H1 (cell line): ENCODE results near the gene LSM6. TPM values are rescaled to one million over a fixed set of nuclear protein-coding genes. Genes with fewer than 3 reads are reported as not detected.

ENCODE experiments used
- CTCF ChIA-PET: fragments of 300-600 bp; sonication (Branson Sonifier 250); formaldehyde crosslinking; loops from one replicate; lab custom pipeline; 2021; ENCODE audit not compliant: partially characterized antibody; lab: Charles Lee
- POLR2A ChIA-PET: fragments of 300-600 bp; sonication (Branson Sonifier 250); formaldehyde crosslinking; loops from one replicate; lab custom pipeline; 2021; ENCODE audit warnings: inconsistent platforms; ENCODE audit not compliant: partially characterized antibody; lab: Charles Lee
- DNase-seq, 2 experiments: peaks; one replicate each; pipeline versions ENCODE4 v3.0.0 to v3.0.0-alpha.2; 2010 to 2022; ENCODE audit warnings: low spot score in 2 of 2, low read depth in 1 of 2, mixed read lengths in 1 of 2
- FAIRE-seq: peaks from 2 replicates; lab custom pipeline; 2011; peaks lifted over from hg19 to GRCh38; lab: Jason Lieb, UNC
- H2AFZ ChIP-seq: 2 replicates; pipeline ENCODE4 v1.8.1; 2012; ENCODE audit warnings: low read length, inconsistent platforms
- H2AK5ac ChIP-seq: 2 replicates; pipeline ENCODE4 v1.6.1; 2013; ENCODE audit warnings: low read depth, low read length
- H2BK120ac ChIP-seq: replicated peaks from 2 replicates; pipeline ENCODE3; 2013; ENCODE audit warnings: low read depth, low read length, inconsistent platforms
- H2BK12ac ChIP-seq: 2 replicates; pipeline ENCODE4 v1.6.1; 2013; ENCODE audit warnings: low read depth, low read length
- H2BK15ac ChIP-seq: 2 replicates; pipeline ENCODE4 v1.6.1; 2013; ENCODE audit warnings: low read length
- H2BK20ac ChIP-seq: 2 replicates; pipeline ENCODE4 v1.6.1; 2013; ENCODE audit warnings: low read length
- H2BK5ac ChIP-seq: 2 replicates; pipeline ENCODE4 v1.6.1; 2013; ENCODE audit warnings: low read depth, low read length
- H3K14ac ChIP-seq: 2 replicates; pipeline ENCODE4 v1.6.1; 2013; ENCODE audit warnings: inconsistent platforms; ENCODE audit not compliant: insufficient read length
- H3K18ac ChIP-seq: 2 replicates; pipeline ENCODE4 v1.6.1; 2013; ENCODE audit warnings: low read length; ENCODE audit errors: extremely low read depth
- H3K23ac ChIP-seq: 2 replicates; pipeline ENCODE4 v1.6.1; 2013; ENCODE audit warnings: inconsistent platforms; ENCODE audit not compliant: insufficient read length
- H3K23me2 ChIP-seq: 2 replicates; pipeline ENCODE4 v1.6.1; 2013; ENCODE audit warnings: low read depth, low read length
- H3K27ac ChIP-seq: 2 replicates; pipeline ENCODE4 v1.6.1; 2011; ENCODE audit warnings: low read depth, low read length, inconsistent platforms
- H3K27me3 ChIP-seq, 4 experiments: replicated peaks in 1 of 4; 1 replicate in 1 of 4; 2 replicates in 3 of 4; pipeline versions ENCODE4 v1.6.1 to v1.8.1; 2011 to 2013; ENCODE audit warnings: low read length in 3 of 4, mild to moderate bottlenecking in 3 of 4, inconsistent platforms in 2 of 4, mixed read lengths in 2 of 4, moderate library complexity in 1 of 4; ENCODE audit not compliant: control insufficient read depth in 3 of 4, insufficient read depth in 3 of 4; ENCODE audit errors: extremely low read depth in 1 of 4
- H3K36me3 ChIP-seq, 4 experiments: 2 replicates each; pipeline versions ENCODE4 v1.6.1 to v1.8.1; 2011 to 2013; ENCODE audit warnings: mild to moderate bottlenecking in 4 of 4, low read length in 3 of 4, moderate library complexity in 2 of 4, control low read depth in 1 of 4, inconsistent platforms in 1 of 4; ENCODE audit not compliant: insufficient read depth in 4 of 4, control insufficient read depth in 2 of 4
- H3K4ac ChIP-seq: replicated peaks from 2 replicates; pipeline ENCODE3; 2013; ENCODE audit warnings: low read length, low read depth, mixed read lengths, inconsistent platforms; ENCODE audit not compliant: insufficient read length
- H3K4me1 ChIP-seq, 4 experiments: replicated peaks in 1 of 4; 1 replicate in 1 of 4; 2 replicates in 3 of 4; pipeline versions ENCODE4 v1.6.1 to v1.8.1; 2011 to 2013; ENCODE audit warnings: low read length in 3 of 4, inconsistent platforms in 2 of 4, mixed read lengths in 1 of 4; ENCODE audit not compliant: insufficient read depth in 4 of 4, control insufficient read depth in 3 of 4
- H3K4me2 ChIP-seq, 2 experiments: 2 replicates each; pipeline versions ENCODE4 v1.6.1 to v1.8.1; 2011 to 2013; ENCODE audit warnings: low read depth in 2 of 2, low read length in 2 of 2, control low read depth in 1 of 2, inconsistent platforms in 1 of 2, mild to moderate bottlenecking in 1 of 2; ENCODE audit not compliant: insufficient read depth in 1 of 2
- H3K4me3 ChIP-seq, 4 experiments: fragments of 200-600, 300-600 bp in 1 of 4; sonication (generic), shearing (Covaris generic), sonication (Bioruptor Twin) in 1 of 4; 2 replicates each; pipeline versions ENCODE4 v1.5.1 to v1.8.1; 2011 to 2016; ENCODE audit warnings: low read length in 4 of 4, low read depth in 3 of 4, control low read depth in 2 of 4, inconsistent platforms in 2 of 4, mild to moderate bottlenecking in 2 of 4, mixed read lengths in 1 of 4, moderate library complexity in 1 of 4; ENCODE audit not compliant: insufficient read depth in 2 of 4; ENCODE audit errors: extremely low read depth in 1 of 4
- H3K56ac ChIP-seq: replicated peaks from 2 replicates; pipeline ENCODE3; 2013; ENCODE audit warnings: low read depth, mild to moderate bottlenecking, mixed read lengths, low read length, inconsistent platforms; ENCODE audit not compliant: insufficient read length
- H3K79me1 ChIP-seq: 2 replicates; pipeline ENCODE4 v1.6.1; 2013; ENCODE audit warnings: low read depth, low read length, control low read depth
- H3K79me2 ChIP-seq, 2 experiments: 2 replicates each; pipeline versions ENCODE4 v1.6.1 to v1.8.1; 2012 to 2013; ENCODE audit warnings: low read length in 2 of 2, mild to moderate bottlenecking in 2 of 2, inconsistent platforms in 1 of 2; ENCODE audit not compliant: insufficient read depth in 2 of 2, control insufficient read depth in 1 of 2
- H3K9ac ChIP-seq, 4 experiments: replicated peaks in 1 of 4; 1 replicate in 1 of 4; 2 replicates in 3 of 4; pipeline versions ENCODE4 v1.6.1 to v1.8.1; 2011 to 2013; ENCODE audit warnings: low read depth in 3 of 4, low read length in 3 of 4, control low read depth in 2 of 4, mild to moderate bottlenecking in 2 of 4, moderate library complexity in 2 of 4, inconsistent platforms in 1 of 4; ENCODE audit errors: extremely low read depth in 1 of 4
- H3K9me3 ChIP-seq, 2 experiments: 2 replicates each; pipeline versions ENCODE4 v1.6.1 to v1.8.1; 2012 to 2013; ENCODE audit warnings: mild to moderate bottlenecking in 2 of 2, moderate library complexity in 2 of 2, control low read depth in 1 of 2, inconsistent platforms in 1 of 2, low read depth in 1 of 2, low read length in 1 of 2, mixed read lengths in 1 of 2; ENCODE audit not compliant: insufficient read depth in 2 of 2
- H4K20me1 ChIP-seq, 2 experiments: replicated peaks in 1 of 2; 2 replicates each; pipeline versions ENCODE3 to v1.8.1; 2011 to 2013; ENCODE audit warnings: inconsistent platforms in 2 of 2, low read length in 2 of 2, mild to moderate bottlenecking in 1 of 2; ENCODE audit not compliant: insufficient read depth in 2 of 2, control insufficient read depth in 1 of 2
- H4K5ac ChIP-seq: 2 replicates; pipeline ENCODE4 v1.6.1; 2013; ENCODE audit warnings: low read length, low read depth, mixed read lengths, inconsistent platforms; ENCODE audit not compliant: insufficient read length
- H4K8ac ChIP-seq: 2 replicates; pipeline ENCODE4 v1.8.0; 2013; ENCODE audit warnings: mild to moderate bottlenecking, moderate library complexity, low read length, inconsistent platforms; ENCODE audit not compliant: insufficient read depth; ENCODE audit errors: extremely low read depth
- H4K91ac ChIP-seq: replicated peaks from 2 replicates; pipeline ENCODE3; 2013; ENCODE audit warnings: low read length, mixed read lengths, inconsistent platforms; ENCODE audit not compliant: insufficient read length
- ATF3 ChIP-seq: IDR thresholded peaks from 2 replicates; pipeline ENCODE4 v1.6.1; 2011; ENCODE audit warnings: low read depth, mild to moderate bottlenecking, low read length; ENCODE audit not compliant: insufficient read depth
- CHD1 ChIP-seq: IDR thresholded peaks from 2 replicates; pipeline ENCODE4 v1.6.1; 2012; ENCODE audit warnings: low read depth, low read length, improper control_type of control experiment
- CHD2 ChIP-seq: IDR thresholded peaks from 2 replicates; pipeline ENCODE4 v1.6.1; 2012; ENCODE audit warnings: low read length, improper control_type of control experiment
- EZH2 ChIP-seq: fragments of 200-600 bp; sonication (generic); IDR thresholded peaks from 2 replicates; pipeline ENCODE4 v1.7.1; 2012; ENCODE audit warnings: low read depth, mild to moderate bottlenecking, moderate library complexity, low read length, inconsistent platforms; ENCODE audit not compliant: severe bottlenecking
- GABPA ChIP-seq: IDR thresholded peaks from 2 replicates; pipeline ENCODE4 v1.6.1; 2011; ENCODE audit warnings: mild to moderate bottlenecking, low read length, moderate library complexity, borderline replicate concordance; ENCODE audit not compliant: insufficient read depth
- KDM1A ChIP-seq: fragments of 200-600, 300-600 bp; sonication (generic); IDR thresholded peaks from 2 replicates; pipeline ENCODE4 v1.7.1; 2016; ENCODE audit warnings: mild to moderate bottlenecking, low read length, borderline replicate concordance
- KDM4A ChIP-seq: IDR thresholded peaks from one replicate; pipeline ENCODE4 v1.7.1; 2012; ENCODE audit warnings: low read depth, mild to moderate bottlenecking, moderate library complexity, low read length, inconsistent platforms; ENCODE audit not compliant: severe bottlenecking
- PHF8 ChIP-seq: fragments of 200-600 bp; sonication (generic); conservative IDR thresholded peaks from 2 replicates; pipeline ENCODE4 v1.7.1; 2012; ENCODE audit warnings: low read depth, mild to moderate bottlenecking, inconsistent platforms, low read length, moderate library complexity
- POLR2A ChIP-seq, 2 experiments: IDR thresholded peaks; 1 replicate in 1 of 2; 2 replicates in 1 of 2; pipeline ENCODE4 v1.6.1; 2011; ENCODE audit warnings: low read depth in 2 of 2, low read length in 2 of 2, mild to moderate bottlenecking in 2 of 2; ENCODE audit errors: control extremely low read depth in 1 of 2
- POU5F1 ChIP-seq: IDR thresholded peaks from 2 replicates; pipeline ENCODE4 v1.6.1; 2011; ENCODE audit warnings: low read depth, mild to moderate bottlenecking, low read length, moderate library complexity
- RBBP5 ChIP-seq: IDR thresholded peaks from 2 replicates; pipeline ENCODE4 v1.7.1; 2012; ENCODE audit warnings: low read depth, mild to moderate bottlenecking, inconsistent platforms, low read length, moderate library complexity, borderline replicate concordance
- RXRA ChIP-seq: IDR thresholded peaks from 2 replicates; pipeline ENCODE4 v1.6.1; 2011; ENCODE audit warnings: low read depth, mild to moderate bottlenecking, low read length, moderate library complexity; ENCODE audit not compliant: insufficient read depth
- SUZ12 ChIP-seq: fragments of 200-600 bp; sonication (generic); IDR thresholded peaks from 2 replicates; pipeline ENCODE4 v1.6.1; 2012; ENCODE audit warnings: mild to moderate bottlenecking, inconsistent platforms, low read length, moderate library complexity, mixed read lengths
- TAF1 ChIP-seq: IDR thresholded peaks from 2 replicates; pipeline ENCODE4 v1.6.1; 2011; ENCODE audit warnings: mild to moderate bottlenecking, low read depth, low read length
- WGBS, 2 experiments: shearing (Covaris generic) in 1 of 2; methylation state at CpG; one replicate each; pipeline versions ENCODE4 v1.1.6 to v1.1.7; 2013 to 2015; ENCODE audit warnings: low lambda C conversion rate in 2 of 2, mixed read lengths in 2 of 2, inconsistent platforms in 1 of 2, low coverage in 1 of 2, missing lambda C conversion rate in 1 of 2; ENCODE audit not compliant: insufficient replicate concordance in 2 of 2, insufficient coverage in 1 of 2, insufficient read length in 1 of 2; ENCODE audit errors: extremely low coverage in 1 of 2, missing lambda C conversion rate in 1 of 2; 5-methylcytosine and 5-hydroxymethylcytosine counted together
- polyA plus RNA-seq, 7 experiments: library from polyadenylated mRNA; depleted of rRNA in 3 of 7; stranded (reverse) in 5 of 7; unstranded in 2 of 7; fragments of >200 nt in 5 of 7; fragments of 200-250 nt in 2 of 7; gene quantifications; 1 replicate in 5 of 7; 2 replicates in 1 of 7; 4 replicates in 1 of 7; pipeline versions ENCODE4 v1.2.1 to v1.2.3, GENCODE V29; 2011 to 2013; ENCODE audit warnings: missing spikeins in 2 of 7, mixed read lengths in 2 of 7
- total RNA-seq: library from RNA; stranded (reverse); fragmentation: NEBNext Ultra II Directional; extraction: Animal tissue kit (Norgen Biotek cat#: 25700); gene quantifications from 2 replicates; pipeline ENCODE4 v1.2.1, GENCODE V29; 2021

Gene LSM6
- total and polyA plus RNA-seq, 2 of the 8 experiments (the other 6 are each of a cell fraction or from before 2014, with no cell fraction given), result 40.2 to 63.4 TPM

GRCh38 chr4:146183209-146183608, 7.7 kb downstream of the LSM6 start:
- DNase-seq, result no peak
- Histone ChIP-seq H3K4me3 (no peak overlapping the region), H2BK120ac (no peak overlapping the region), H3K27ac (no peak overlapping the region), H2BK20ac (no peak overlapping the region), H3K14ac (no peak overlapping the region), H4K8ac (no peak overlapping the region), H3K56ac (no peak overlapping the region), H4K20me1 (peaks cover 0 to 11% of the 10 kb centered on the region in 2 experiments), H3K9ac (no peak overlapping the region), H3K18ac (no peak overlapping the region), H4K5ac (no peak overlapping the region), H2BK12ac (no peak overlapping the region), H2AK5ac (no peak overlapping the region), H4K91ac (no peak overlapping the region), H3K4me2 (no peak overlapping the region), H3K9me3 (no peaks in the 10 kb centered on the region), H3K36me3 (peaks cover 3 to 32% (median 10%) of the 10 kb centered on the region in 4 experiments; a peak in 7 of 8 replicates), H3K27me3 (no peaks in the 10 kb centered on the region), H3K4ac (no peak overlapping the region), H2AFZ (no peak overlapping the region), H3K23me2 (no peaks in the 10 kb centered on the region), H2BK15ac (no peak overlapping the region), H3K4me1 (peaks cover 0 to 2% (median 0%) of the 10 kb centered on the region in 4 experiments; a peak in 3 of 7 replicates), H2BK5ac (no peak overlapping the region), H3K23ac (no peak overlapping the region), H3K79me2 (peaks cover 0 to 45% of the 10 kb centered on the region in 2 experiments; a peak in 3 of 4 replicates), H3K79me1 (no peaks in the 10 kb centered on the region; the same call in 1 of the 2 replicates)
- WGBS, 2 experiments, result 84% methylated on average over 2 of the region's 2 CpGs; no CpG with 5 or more reads in 1 of the 2 experiments
- FAIRE-seq, result no peak
- ChIA-PET CTCF (interaction anchor here (1.1 kb wide), 1 partner anchor 57 kb away, joined by 3 read pairs; no protein-coding TSS in a partner anchor), POLR2A (no interaction called here)
- TF ChIP-seq POLR2A (IDR thresholded peaks at IDR 0.05; ENCODE audit: control extremely low read depth in 1 of 2, low read depth in 2 of 2, low read length in 2 of 2) (no peak), EZH2 (no peak), CHD2 (no peak), KDM1A (no peak), ATF3 (no peak), KDM4A (no peak), RBBP5 (no peak), SUZ12 (no peak), POU5F1 (no peak), TAF1 (no peak), GABPA (no peak), CHD1 (no peak), RXRA (no peak), PHF8 (no peak)
